Brain microvascular endothelial cell (primary cell): ENCODE data around the gene SLC9A5.
A peak's percentile ranks its signal among the peaks of the same experiment; 100 is the strongest.

Source experiments
- DNase-seq: peaks from one replicate; pipeline ENCODE4 v3.0.0-alpha.2; 2020
- H3K27ac ChIP-seq: fragments of 250-450 bp; sonication (Bioruptor Pico); 2 replicates; pipeline ENCODE4 v1.5.1; 2020; ENCODE audit warnings: mild to moderate bottlenecking, moderate library complexity
- H3K27me3 ChIP-seq: fragments of 250-450 bp; sonication (Bioruptor Pico); replicated peaks from 2 replicates; pipeline ENCODE4 v1.5.1; 2020; ENCODE audit warnings: mild to moderate bottlenecking
- H3K36me3 ChIP-seq: fragments of 250-450 bp; sonication (Bioruptor Pico); replicated peaks from 2 replicates; pipeline ENCODE4 v1.5.1; 2020; ENCODE audit warnings: mild to moderate bottlenecking
- H3K4me3 ChIP-seq: 2 replicates; pipeline ENCODE4 v1.5.1; 2011; ENCODE audit warnings: low read depth, mild to moderate bottlenecking, control low read depth, low read length, moderate library complexity
- CTCF ChIP-seq: IDR thresholded peaks from 2 replicates; pipeline ENCODE4 v1.5.1; 2011; ENCODE audit warnings: low read depth, mild to moderate bottlenecking, moderate library complexity, low read length, control low read depth, inconsistent platforms; ENCODE audit errors: missing control alignments
- in situ Hi-C: cut with HindIII; loops from 2 replicates; pipeline ENCODE4 v1.10.0; 2017; ENCODE audit warnings: low sequenced_read_pairs, low pct_ligation_motif_present

Gene SLC9A5

GRCh38 chr16:67248073-67248400 lies 742 bp upstream of the SLC9A5 start:
- TF ChIP-seq CTCF, result no peak
- no peak for DNase-seq
- no peaks in the 10 kb centered on the region for H3K36me3 ChIP-seq
- H3K27me3 ChIP-seq, result no peaks in the 10 kb centered on the region
- no peak overlapping the region for H3K27ac ChIP-seq
- H3K4me3 ChIP-seq, result peak overlapping the region; percentile 60
- in situ Hi-C loops, result no loop called here

GRCh38 chr16:67249178-67250044 lies 632 bp downstream of the SLC9A5 start:
- no peak for TF ChIP-seq CTCF
- Histone ChIP-seq H3K4me3 (peak overlapping the region; percentile 60), H3K27me3 (no peaks in the 10 kb centered on the region), H3K27ac (no peak overlapping the region), H3K36me3 (no peaks in the 10 kb centered on the region)
- no peak for DNase-seq
- in situ Hi-C loops, result no loop called here

- Histone ChIP-seq H3K27ac (no peak overlapping the region), H3K27me3 (no peaks in the 10 kb centered on the region), H3K36me3 (no peaks in the 10 kb centered on the region), H3K4me3 (no peak overlapping the region)
- in situ Hi-C loops, result no loop called here
- no peak for DNase-seq
- no peak for TF ChIP-seq CTCF
These were observed 1.2 kb downstream of the SLC9A5 start for GRCh38 chr16:67250045-67250327.

GRCh38 chr16:67252609-67253497 lies 4.1 kb downstream of the SLC9A5 start:
- Histone ChIP-seq H3K27ac (no peak overlapping the region), H3K4me3 (no peak overlapping the region), H3K36me3 (no peaks in the 10 kb centered on the region), H3K27me3 (no peaks in the 10 kb centered on the region)
- TF ChIP-seq CTCF, result no peak
- in situ Hi-C loops, result no loop called here
- DNase-seq, result no peak

GRCh38 chr16:67254801-67255552 lies 6.2 kb downstream of the SLC9A5 start:
- Histone ChIP-seq H3K4me3 (no peak overlapping the region), H3K27me3 (no peaks in the 10 kb centered on the region)
- in situ Hi-C loops, result no loop called here

More at GRCh38 chr16:67254801-67255552, 6.2 kb downstream of the SLC9A5 start:
- no peak for DNase-seq
- Histone ChIP-seq H3K27ac (no peak overlapping the region), H3K36me3 (no peaks in the 10 kb centered on the region)
- TF ChIP-seq CTCF, result no peak
